Muscle of leg (tissue), 11 donors: ENCODE measurements around the gene UMPS. TPM values are rescaled to one million over a fixed set of nuclear protein-coding genes. Genes with fewer than 3 reads are reported as not detected.
"Not testable (repeated sequence)": the region's sequence is repeated elsewhere in the genome, so short reads cannot be mapped to it uniquely, and the experiment has no call there.

Source experiments
- DNase-seq: peaks from one replicate; pipeline ENCODE4 v3.0.0; 2013
- H3K27ac ChIP-seq: one replicate; pipeline ENCODE4 v1.5.1; 2013; ENCODE audit warnings: mild to moderate bottlenecking, low read length, control low read depth
- H3K27me3 ChIP-seq: one replicate; pipeline ENCODE4 v1.6.1; 2013; ENCODE audit warnings: low read length; ENCODE audit not compliant: control insufficient read depth, insufficient read depth
- H3K36me3 ChIP-seq: one replicate; pipeline ENCODE4 v1.6.1; 2013; ENCODE audit warnings: low read length; ENCODE audit not compliant: control insufficient read depth, insufficient read depth
- H3K4me1 ChIP-seq: one replicate; pipeline ENCODE4 v1.6.1; 2013; ENCODE audit warnings: low read length; ENCODE audit not compliant: control insufficient read depth, insufficient read depth
- H3K4me3 ChIP-seq: one replicate; pipeline ENCODE4 v1.5.1; 2013; ENCODE audit warnings: low read length, control low read depth
- H3K9me3 ChIP-seq: replicated peaks from 2 replicates; pipeline ENCODE4 v1.6.1; 2013; ENCODE audit warnings: low read depth, low read length; ENCODE audit not compliant: control insufficient read depth
- WGBS: methylation state at CpG from one replicate; pipeline ENCODE4 v1.1.5; 2013; ENCODE audit warnings: missing lambda C conversion rate; ENCODE audit not compliant: insufficient coverage; 5-methylcytosine and 5-hydroxymethylcytosine counted together
- polyA plus RNA-seq, 8 donors: library from polyadenylated mRNA; unstranded; fragments of 120-200 nt; gene quantifications; one replicate each; pipeline versions ENCODE4 v1.2.1 to v1.2.3, GENCODE V29; 2013; ENCODE audit warnings: inconsistent platforms in 1 of 8, low replicate concordance in 1 of 8; ENCODE audit not compliant: insufficient read length in 8 of 8, insufficient read depth in 1 of 8
- total RNA-seq: library from RNA; stranded (reverse); fragments of 120-200 nt; gene quantifications from one replicate; pipeline ENCODE4 v1.2.4, GENCODE V29; 2013

Gene UMPS
- total and polyA plus RNA-seq, 9 donors, result 17.2 to 27.3 (median 19.9) TPM

DNA sequence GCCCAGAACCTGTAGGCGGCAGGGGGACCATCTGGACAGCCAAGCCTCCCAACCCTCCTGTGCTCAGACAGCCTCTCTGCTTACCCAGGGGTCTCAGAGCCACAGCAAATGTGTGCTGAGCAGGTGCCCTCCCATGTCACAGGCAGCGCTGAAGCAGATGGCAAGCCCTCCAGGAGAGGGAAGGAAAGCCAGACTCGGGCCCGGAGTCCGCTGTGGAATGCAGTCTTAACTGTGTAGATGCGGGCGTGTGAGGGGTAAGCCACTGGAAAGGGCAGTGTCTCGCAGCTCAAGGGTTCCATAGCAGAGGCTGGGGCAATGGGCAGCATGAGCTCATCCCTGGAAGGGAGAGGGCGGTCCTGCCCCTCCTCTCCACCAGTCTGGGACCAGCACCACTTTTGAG is 45.6 kb downstream of the UMPS start:
- H3K27ac ChIP-seq, result no peak overlapping the region
- H3K9me3 ChIP-seq, result no peaks in the 10 kb centered on the region
- H3K27me3 ChIP-seq, result no peaks in the 10 kb centered on the region
- DNase-seq, result peak; percentile 41
- peaks cover 88% of the 10 kb centered on the region for H3K4me1 ChIP-seq
- 87% methylated on average over 6 of the region's 9 CpGs for WGBS
- no peak overlapping the region for H3K4me3 ChIP-seq
- H3K36me3 ChIP-seq, result no peaks in the 10 kb centered on the region

DNA sequence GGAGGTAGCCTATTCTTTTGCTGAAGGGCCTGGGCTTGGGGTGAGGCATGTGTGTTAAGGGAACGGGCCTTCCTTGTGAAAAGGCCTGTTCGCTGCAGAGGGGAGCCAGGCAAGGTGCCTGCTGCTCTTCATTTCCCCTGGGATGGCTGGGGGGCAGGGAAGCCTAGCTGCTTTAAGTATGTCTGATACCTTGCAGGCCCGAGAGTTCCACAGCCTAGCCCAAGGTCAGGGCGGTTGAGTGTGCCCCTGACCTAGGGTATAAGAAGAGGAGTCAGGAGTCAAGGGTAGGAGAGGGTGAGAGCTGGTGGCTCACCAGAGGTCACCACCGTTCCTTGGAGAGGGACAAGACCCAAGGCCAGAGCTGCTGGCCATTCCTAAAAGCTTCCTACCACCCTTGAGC is 46.6 kb downstream of the UMPS start:
- H3K27ac ChIP-seq, result no peak overlapping the region
- 100% methylated on average over 5 of the region's 5 CpGs for WGBS
- no peak overlapping the region for H3K4me3 ChIP-seq
- no peaks in the 10 kb centered on the region for H3K9me3 ChIP-seq
- no peaks in the 10 kb centered on the region for H3K27me3 ChIP-seq
- DNase-seq, result no peak
- peaks cover 88% of the 10 kb centered on the region for H3K4me1 ChIP-seq
- no peaks in the 10 kb centered on the region for H3K36me3 ChIP-seq

DNA sequence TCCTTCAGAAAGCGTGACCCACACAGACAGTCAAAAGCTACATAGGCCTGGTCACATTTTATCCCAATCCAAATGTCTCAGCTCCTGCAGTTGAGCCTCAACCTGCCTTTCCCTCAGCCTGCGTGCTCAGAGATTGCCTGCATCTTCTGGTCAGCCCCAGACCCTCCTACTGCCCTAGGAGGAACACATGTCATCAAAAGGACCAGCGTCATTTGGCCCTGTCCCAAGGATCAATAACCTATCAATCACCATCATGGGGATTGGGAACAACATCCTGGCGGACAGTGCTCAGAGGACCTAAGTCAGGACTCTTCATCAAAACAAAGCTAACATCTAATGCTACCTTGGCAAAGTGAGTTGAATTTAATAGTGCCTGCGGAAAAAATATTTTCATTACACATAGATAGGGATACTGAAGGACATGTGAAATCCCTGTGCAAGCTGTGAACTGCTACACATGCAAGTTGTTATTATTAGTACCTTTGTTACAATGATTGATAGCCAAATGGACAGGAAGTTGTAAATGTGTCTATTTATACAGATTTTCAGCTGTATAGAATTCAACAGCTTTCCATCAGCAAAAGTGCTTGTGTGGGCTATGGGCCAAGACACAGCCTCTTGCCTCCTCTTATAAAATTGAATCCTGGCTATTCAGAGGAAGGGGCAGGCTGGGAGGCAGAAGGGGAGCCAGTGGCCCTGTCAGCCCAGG is 47.7 kb downstream of the UMPS start:
- H3K4me3 ChIP-seq, result no peak overlapping the region
- H3K27me3 ChIP-seq, result no peaks in the 10 kb centered on the region
- 100% methylated on average over 2 of the region's 5 CpGs for WGBS
- no peak for DNase-seq
- peaks cover 79% of the 10 kb centered on the region for H3K4me1 ChIP-seq
- no peak overlapping the region for H3K27ac ChIP-seq
- H3K9me3 ChIP-seq, result no peaks in the 10 kb centered on the region
- no peaks in the 10 kb centered on the region for H3K36me3 ChIP-seq

DNA sequence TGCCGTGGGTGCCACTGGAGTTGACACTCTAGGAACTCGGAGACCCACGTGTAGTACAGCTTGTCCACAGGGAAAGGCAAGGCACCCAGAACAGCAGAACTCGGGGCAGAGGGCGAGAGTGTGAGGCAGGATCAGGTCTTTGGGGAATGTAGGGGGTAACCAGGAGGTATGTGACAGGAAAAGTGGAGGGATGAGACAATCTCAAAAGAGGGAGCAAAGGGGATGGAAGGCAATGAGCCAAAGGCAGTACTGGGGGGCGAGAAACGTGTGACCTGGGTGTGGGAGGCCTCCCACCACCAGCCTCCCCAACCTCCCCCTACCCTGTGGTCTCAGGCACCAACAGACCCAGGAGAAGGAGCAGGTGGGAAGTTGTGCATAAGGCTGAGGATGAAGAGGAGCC is 48.9 kb downstream of the UMPS start:
- Histone ChIP-seq H3K9me3 (no peaks in the 10 kb centered on the region), H3K36me3 (no peaks in the 10 kb centered on the region), H3K4me1 (peaks cover 70% of the 10 kb centered on the region), H3K4me3 (no peak overlapping the region), H3K27ac (no peak overlapping the region), H3K27me3 (no peaks in the 10 kb centered on the region)
- no peak for DNase-seq
- 87% methylated on average over 5 of the region's 7 CpGs for WGBS

DNA sequence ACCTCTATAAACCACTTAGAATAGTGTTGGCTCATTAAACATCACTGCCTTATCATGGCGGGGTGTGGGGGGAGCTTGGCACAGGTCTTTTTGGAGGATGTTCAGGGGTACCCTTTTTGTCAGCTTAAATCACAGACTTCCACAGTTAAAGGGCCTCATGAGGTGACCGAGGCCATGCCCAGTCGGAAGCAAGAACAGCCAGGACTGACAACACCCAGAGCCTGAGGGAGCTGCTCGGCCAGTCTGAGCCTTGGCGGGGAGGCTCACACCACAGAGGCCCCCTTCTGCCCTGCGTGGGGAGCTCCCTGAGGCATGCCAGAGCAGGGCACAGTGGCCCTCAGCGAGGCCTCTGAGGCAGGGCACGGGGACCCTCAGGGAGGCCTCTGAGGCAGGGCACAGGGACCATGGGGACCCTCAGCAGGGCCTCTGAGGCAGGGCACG is 49.5 kb downstream of the UMPS start:
- DNase-seq, result no peak
- WGBS, result 76% methylated on average over 6 of the region's 9 CpGs
- H3K9me3 ChIP-seq, result no peaks in the 10 kb centered on the region
- H3K36me3 ChIP-seq, result no peaks in the 10 kb centered on the region
- no peak overlapping the region for H3K4me3 ChIP-seq
- peaks cover 63% of the 10 kb centered on the region for H3K4me1 ChIP-seq
- H3K27me3 ChIP-seq, result no peaks in the 10 kb centered on the region
- peak overlapping the region; percentile 93 for H3K27ac ChIP-seq

DNA sequence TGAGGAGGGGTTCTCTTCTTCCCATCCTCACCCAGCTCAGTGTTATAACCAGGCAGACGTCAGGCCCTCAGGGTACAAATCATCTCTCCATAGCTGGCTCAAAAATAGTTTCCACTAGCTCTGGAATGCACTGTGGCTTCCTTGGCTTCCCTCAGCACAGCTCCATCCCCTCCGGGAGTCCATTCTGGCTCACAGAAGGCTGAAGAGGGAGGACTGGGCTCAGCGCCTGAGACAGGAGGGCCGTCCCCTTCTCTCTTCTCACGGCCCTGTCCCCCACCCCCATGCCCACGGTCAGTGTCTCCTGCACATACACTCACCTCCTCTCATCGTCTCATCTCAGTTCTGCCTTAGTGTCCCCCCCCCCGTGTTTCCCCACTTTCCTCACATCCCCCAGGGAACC is 50.1 kb downstream of the UMPS start:
- Histone ChIP-seq H3K27ac (peak overlapping the region; percentile 93), H3K9me3 (no peaks in the 10 kb centered on the region), H3K36me3 (no peaks in the 10 kb centered on the region), H3K4me3 (no peak overlapping the region), H3K27me3 (no peaks in the 10 kb centered on the region), H3K4me1 (peaks cover 57% of the 10 kb centered on the region)
- 3% methylated on average over 4 of the region's 8 CpGs for WGBS
- peak; percentile 97 for DNase-seq

DNA sequence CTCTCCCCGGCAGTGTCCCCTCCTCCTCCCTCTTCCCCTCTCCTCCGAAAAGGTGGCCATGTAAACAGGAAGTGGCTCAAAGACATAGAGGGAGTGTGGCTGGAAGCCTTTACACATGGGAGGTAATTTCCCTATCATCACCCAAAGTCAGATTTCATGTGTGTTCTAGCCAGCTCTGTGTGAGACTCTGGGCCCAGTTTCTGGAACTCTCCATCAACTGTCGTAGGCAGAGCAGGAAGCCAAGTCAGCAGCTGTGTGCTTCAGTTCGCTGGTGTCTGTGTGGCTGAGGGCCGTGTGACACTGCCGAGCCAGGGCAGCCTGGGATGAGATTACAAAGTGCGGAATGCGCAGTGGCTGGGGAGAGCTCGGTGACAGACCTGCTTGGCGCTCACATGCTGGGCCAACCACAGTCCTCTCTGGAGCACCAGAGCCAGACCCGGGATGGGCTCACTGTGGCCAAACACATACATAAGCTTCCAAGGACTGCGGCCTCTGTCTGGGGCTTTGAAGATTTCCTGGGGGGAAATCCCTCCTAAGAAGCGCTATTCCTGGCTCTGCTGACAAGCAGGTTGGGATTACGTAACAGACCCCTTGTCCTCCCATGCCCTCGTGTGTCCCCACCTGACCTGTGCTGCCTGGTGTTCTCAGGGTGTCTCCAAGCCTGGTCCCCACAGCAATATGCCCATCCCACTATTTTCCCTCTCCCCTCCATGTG is 50.7 kb downstream of the UMPS start:
- H3K4me1 ChIP-seq, result peaks cover 52% of the 10 kb centered on the region
- peak overlapping the region; percentile 93 for H3K27ac ChIP-seq
- H3K27me3 ChIP-seq, result no peaks in the 10 kb centered on the region
- H3K4me3 ChIP-seq, result no peak overlapping the region
- H3K9me3 ChIP-seq, result no peaks in the 10 kb centered on the region
- WGBS, result 7% methylated on average over 6 of the region's 15 CpGs
- DNase-seq, result peak; percentile 96
- H3K36me3 ChIP-seq, result no peaks in the 10 kb centered on the region

DNA sequence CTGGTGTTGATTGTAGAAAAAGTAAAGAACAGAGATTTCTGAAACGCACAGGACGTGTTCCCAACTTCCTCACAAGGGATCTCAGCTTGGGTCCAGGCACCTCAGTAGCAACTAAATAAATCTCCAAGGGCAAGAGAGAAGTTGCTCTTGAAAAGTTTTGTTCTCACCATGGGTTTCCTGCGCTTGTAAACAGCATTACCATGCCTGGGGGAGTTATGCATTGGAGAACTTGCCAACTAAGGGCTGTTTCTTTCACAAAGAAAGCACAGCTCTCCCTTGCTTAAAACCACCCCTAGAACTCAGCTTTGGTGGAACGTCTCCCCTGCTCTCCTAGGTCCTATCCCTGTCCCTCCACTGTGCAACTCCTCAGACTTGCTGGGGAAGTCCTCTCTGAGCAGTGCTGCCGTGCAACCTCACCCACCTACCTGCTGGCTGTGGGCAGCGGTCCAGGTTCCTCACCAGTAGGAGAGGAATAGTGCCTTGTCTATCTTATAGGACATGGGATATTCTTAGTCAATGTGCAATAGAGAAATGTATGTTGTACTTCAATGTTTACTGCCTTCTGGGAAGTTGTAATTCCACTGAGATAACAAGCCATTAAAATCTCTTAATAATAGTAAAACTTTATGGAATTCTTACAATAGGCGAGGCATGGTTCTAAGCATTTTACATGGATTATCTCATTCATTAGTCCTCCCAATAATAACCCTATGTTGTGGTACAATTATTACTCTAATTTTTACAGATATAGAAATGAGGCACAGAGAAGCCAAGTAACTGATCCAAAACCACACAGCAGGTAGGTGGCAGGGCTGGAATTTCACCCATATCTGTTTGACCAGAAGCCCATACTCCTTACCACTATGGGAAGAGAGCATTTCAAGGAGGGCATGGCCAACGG is 51.5 kb downstream of the UMPS start:
- peak; percentile 65 for DNase-seq

DNA sequence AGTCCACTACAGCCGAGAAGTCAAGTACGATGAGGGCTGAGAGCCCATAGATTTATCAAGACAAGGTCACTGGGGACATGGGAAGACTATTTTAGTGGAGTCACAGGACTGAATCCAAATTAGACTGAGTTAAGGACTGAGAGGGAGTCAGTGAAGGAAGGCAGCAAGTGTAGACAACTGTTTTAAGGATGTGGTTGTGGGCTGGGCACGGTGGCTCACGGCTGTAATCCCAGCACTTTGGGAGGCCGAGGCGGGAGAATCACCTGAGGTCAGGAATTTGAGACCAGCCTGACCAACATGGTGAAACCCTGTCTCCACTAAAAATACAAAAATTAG is 52.1 kb downstream of the UMPS start:
- 97% methylated on average over 2 of the region's 6 CpGs for WGBS
- H3K4me3 ChIP-seq, H3K36me3 ChIP-seq, H3K27ac ChIP-seq, DNase-seq, H3K27me3 ChIP-seq, H3K9me3 ChIP-seq: not testable (repeated sequence)
- peaks cover 52% of the 10 kb centered on the region for H3K4me1 ChIP-seq

More for the DNA sequence above, 51.5 kb downstream of the UMPS start:
- Histone ChIP-seq H3K27ac (peak overlapping the region; percentile 93), H3K36me3 (no peaks in the 10 kb centered on the region), H3K4me3 (no peak overlapping the region), H3K27me3 (no peaks in the 10 kb centered on the region), H3K9me3 (no peaks in the 10 kb centered on the region), H3K4me1 (peaks cover 49% of the 10 kb centered on the region)
- WGBS, result 73% methylated on average over 3 of the region's 8 CpGs

DNA sequence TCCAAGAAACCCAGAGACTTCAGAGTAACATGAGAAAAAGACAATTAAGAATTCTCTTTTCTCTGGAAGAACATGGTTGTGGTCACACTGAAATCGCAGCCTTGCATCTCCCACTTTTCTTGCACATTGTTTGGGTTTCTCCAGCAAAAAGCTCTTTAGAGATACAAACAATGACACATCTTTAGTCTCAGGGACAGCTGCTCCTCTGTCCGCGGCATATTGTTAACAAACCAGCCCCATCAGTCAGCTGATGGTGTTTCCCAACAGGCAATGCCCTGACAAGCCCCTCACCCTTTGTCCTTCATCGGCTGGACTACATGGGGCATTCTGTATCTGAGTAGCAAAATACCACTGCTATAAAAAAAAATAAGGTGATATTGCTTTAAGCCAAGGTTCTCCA is 53.4 kb downstream of the UMPS start:
- DNase-seq, result no peak
- Histone ChIP-seq H3K36me3 (no peaks in the 10 kb centered on the region), H3K4me1 (peaks cover 48% of the 10 kb centered on the region), H3K9me3 (no peaks in the 10 kb centered on the region), H3K4me3 (no peak overlapping the region), H3K27me3 (no peaks in the 10 kb centered on the region), H3K27ac (no peak overlapping the region)
- WGBS, result 89% methylated on average over 3 of the region's 4 CpGs
